AG08395 (cell line): ENCODE results near the gene C6orf52.

Experiments used
- DNase-seq: peaks from one replicate; pipeline ENCODE4 v3.0.0; 2012; ENCODE audit warnings: mixed read lengths, low spot score

The C6orf52 gene

GRCh38 chr6:10644225-10644624 is 50.2 kb downstream of the C6orf52 start:
- DNase-seq, result no peak

- DNase-seq, result no peak
Observed at GRCh38 chr6:10643201-10643651, 51.2 kb downstream of the C6orf52 start.

GRCh38 chr6:10641528-10641927 is 52.9 kb downstream of the C6orf52 start:
- DNase-seq, result no peak

GRCh38 chr6:10640412-10640811 is 54.0 kb downstream of the C6orf52 start:
- no peak for DNase-seq

- DNase-seq, result peak; percentile 9
Observed at GRCh38 chr6:10633216-10633615, 61.2 kb downstream of the C6orf52 start.

GRCh38 chr6:10630178-10630577 is 64.2 kb downstream of the C6orf52 start:
- no peak for DNase-seq

- no peak for DNase-seq
Observed at GRCh38 chr6:10627800-10628199, 66.6 kb downstream of the C6orf52 start.

GRCh38 chr6:10626154-10626741 is 68.2 kb downstream of the C6orf52 start:
- DNase-seq, result no peak

GRCh38 chr6:10624836-10625235 is 69.6 kb downstream of the C6orf52 start:
- DNase-seq, result no peak

- no peak for DNase-seq
Observed at GRCh38 chr6:10621847-10622246, 72.6 kb downstream of the C6orf52 start.
